Urinary bladder (tissue), 4 donors: ENCODE results near the gene CCL27. TPM values are rescaled to one million over a fixed set of nuclear protein-coding genes. Genes with fewer than 3 reads are reported as not detected.

ENCODE experiments used
- DNase-seq: peaks from one replicate; pipeline ENCODE4 v3.0.0-alpha.2; 2015; ENCODE audit errors: extremely low spot score
- H3K27ac ChIP-seq: one replicate; pipeline ENCODE4 v1.5.1; 2013; ENCODE audit warnings: low read depth, mild to moderate bottlenecking, moderate library complexity
- H3K36me3 ChIP-seq: one replicate; pipeline ENCODE4 v1.6.1; 2013; ENCODE audit warnings: mild to moderate bottlenecking, moderate library complexity; ENCODE audit not compliant: insufficient read depth
- H3K4me1 ChIP-seq: one replicate; pipeline ENCODE4 v1.6.1; 2013; ENCODE audit warnings: mild to moderate bottlenecking, moderate library complexity; ENCODE audit not compliant: insufficient read depth
- H3K4me3 ChIP-seq: one replicate; pipeline ENCODE4 v1.5.1; 2013; ENCODE audit warnings: low read depth, low read length
- WGBS: extraction: QIAGEN DNeasy Blood & Tissue Kit; methylation state at CpG from one replicate; pipeline ENCODE4 v1.1.7; 2013; 5-methylcytosine and 5-hydroxymethylcytosine counted together
- polyA plus RNA-seq: library from polyadenylated mRNA; stranded (reverse); fragments of 200-250 nt; gene quantifications from one replicate; pipeline ENCODE4 v1.2.3, GENCODE V29; 2013
- small RNA-seq: library from RNA; depleted of rRNA; stranded (forward); fragments of <200 nt; gene quantifications from one replicate; pipeline ENCODE3, GENCODE V24; 2014
- total RNA-seq: library from RNA; depleted of rRNA; stranded (reverse); fragments of >200 nt; gene quantifications from one replicate; pipeline ENCODE4 v1.2.3, GENCODE V29; 2014
- donor health status: healthy with polysubstance abuse.
- donor health status: healthy.

The CCL27 gene
- total and polyA plus RNA-seq, 2 donors: 0.32 TPM; not detected in 1

DNA sequence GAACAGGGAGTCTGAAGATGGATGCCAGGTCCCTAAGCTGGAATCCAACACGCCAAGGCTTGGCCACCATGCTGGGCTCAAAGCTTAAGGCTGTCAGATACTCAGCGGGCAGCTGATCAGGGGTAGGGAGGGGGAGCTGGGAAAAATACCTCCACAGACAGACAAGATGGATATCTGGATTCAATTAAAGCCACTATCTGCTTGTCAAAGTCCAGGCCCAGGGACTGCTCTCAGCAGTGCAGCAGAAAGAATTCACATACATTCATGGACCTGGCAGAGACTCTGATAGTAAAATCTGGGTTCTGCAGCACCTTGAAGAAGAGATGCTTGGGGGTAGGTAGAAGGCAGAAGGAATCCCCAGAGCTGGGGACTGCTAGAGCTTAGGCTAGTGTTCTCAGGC is 47.3 kb downstream of the CCL27 start:
- WGBS: 67% methylated on average over 2 of the region's 2 CpGs

DNA sequence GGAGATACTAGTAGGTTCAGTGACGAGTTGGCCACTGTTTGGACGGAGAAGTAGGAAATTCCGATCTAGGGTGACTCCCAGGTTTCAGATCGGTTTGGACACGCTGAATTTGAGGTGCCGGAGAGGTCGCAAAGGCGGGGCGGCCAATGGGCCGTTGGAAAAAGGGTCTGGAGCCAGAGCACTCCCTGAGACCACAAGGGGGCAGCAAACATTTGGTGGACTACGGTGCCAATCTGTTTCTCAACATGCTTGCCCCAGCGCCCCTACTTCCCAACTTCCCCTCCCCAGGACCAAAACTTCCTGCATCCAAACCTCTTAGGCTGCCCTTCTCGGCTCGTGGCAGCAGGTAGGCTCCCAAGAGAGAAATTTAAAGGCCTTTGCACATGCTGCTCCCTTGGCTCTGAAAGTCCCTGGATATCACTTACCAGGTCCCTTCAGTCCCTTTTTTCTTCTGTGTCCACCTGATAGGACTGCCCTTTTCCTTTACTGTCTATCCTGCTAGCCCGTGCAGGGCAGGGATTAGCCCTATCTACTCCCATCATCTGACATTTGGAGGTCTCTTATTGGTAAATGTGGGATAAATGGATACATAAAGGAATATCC is 49.6 kb downstream of the CCL27 start:
- WGBS: 3% methylated on average over 15 of the region's 15 CpGs
- no peaks in the 10 kb centered on the region for H3K36me3 ChIP-seq
- no peaks in the 10 kb centered on the region for H3K4me1 ChIP-seq
- H3K27ac ChIP-seq: no peak overlapping the region
- DNase-seq: peak; percentile 69
- H3K4me3 ChIP-seq: peak overlapping the region; percentile 62

More for the DNA sequence above, 47.3 kb downstream of the CCL27 start:
- no peak for DNase-seq
- H3K4me1 ChIP-seq: no peaks in the 10 kb centered on the region
- H3K4me3 ChIP-seq: no peak overlapping the region
- no peak overlapping the region for H3K27ac ChIP-seq
- no peaks in the 10 kb centered on the region for H3K36me3 ChIP-seq

Small RNA genes within 50 kb of the gene (small RNA-seq; reads per million reads assigned to genes)
- not detected for gene CCL27

Other genes starting within 250 kb of the CCL27 start
- gene FAM219A, start 204.1 kb downstream of the CCL27 start, total RNA-seq: 6.0 TPM
- gene FAM219A, start 204.1 kb downstream of the CCL27 start, polyA plus RNA-seq: 20.8 TPM
- not detected for gene DNAI1, start 203.9 kb downstream of the CCL27 start, total RNA-seq
- gene DNAI1, start 203.9 kb downstream of the CCL27 start, polyA plus RNA-seq: 0.11 TPM
- 0.26 TPM for gene ENHO, start 139.7 kb downstream of the CCL27 start, total RNA-seq
- gene ENHO, start 139.7 kb downstream of the CCL27 start, polyA plus RNA-seq: 1.8 TPM
- 5.6 TPM for gene CNTFR, start 72.9 kb downstream of the CCL27 start, total RNA-seq
- 11.5 TPM for gene CNTFR, start 72.9 kb downstream of the CCL27 start, polyA plus RNA-seq
- gene RPP25L, start 50.6 kb downstream of the CCL27 start, total RNA-seq: 13.2 TPM
- gene RPP25L, start 50.6 kb downstream of the CCL27 start, polyA plus RNA-seq: 33.7 TPM
- gene DCTN3, start 42.2 kb downstream of the CCL27 start, total RNA-seq: 34.2 TPM
- 117 TPM for gene DCTN3, start 42.2 kb downstream of the CCL27 start, polyA plus RNA-seq
- not detected for gene ARID3C, start 33.6 kb downstream of the CCL27 start, total RNA-seq
- gene ARID3C, start 33.6 kb downstream of the CCL27 start, polyA plus RNA-seq: not detected
- gene SIGMAR1, start 24.9 kb downstream of the CCL27 start, total RNA-seq: 18.2 TPM
- gene SIGMAR1, start 24.9 kb downstream of the CCL27 start, polyA plus RNA-seq: 103 TPM
- gene GALT, start 16.0 kb downstream of the CCL27 start, total RNA-seq: 25.4 TPM
- gene GALT, start 16.0 kb downstream of the CCL27 start, polyA plus RNA-seq: 31.8 TPM
- gene IL11RA, start 10.5 kb downstream of the CCL27 start, total RNA-seq: 43.9 TPM
- 39.5 TPM for gene IL11RA, start 10.5 kb downstream of the CCL27 start, polyA plus RNA-seq
- 2.1 TPM for gene CCL19, start 28.6 kb upstream of the CCL27 start, total RNA-seq
- gene CCL19, start 28.6 kb upstream of the CCL27 start, polyA plus RNA-seq: 4.0 TPM
- gene CCL21, start 47.5 kb upstream of the CCL27 start, total RNA-seq: 35.7 TPM
- gene CCL21, start 47.5 kb upstream of the CCL27 start, polyA plus RNA-seq: 60.4 TPM